Memory B cell (primary cell): ENCODE data around the gene BOC.

Experiments used
- ATAC-seq: fragments of 150-1000 bp; cut with Tn5 transposase; 2 replicates; pipeline ENCODE4 v1.10.0; 2021; ENCODE audit warnings: low read depth, mild to moderate bottlenecking, moderate library complexity
- DNase-seq, 2 donors: peaks; one replicate each; pipeline ENCODE4 v3.0.0; 2022; ENCODE audit warnings: low spot score in 2 of 2
- H3K27ac Mint-ChIP-seq: one replicate; pipeline ENCODE4 v1.8.0; 2022; ENCODE audit warnings: mild to moderate bottlenecking, moderate library complexity, mixed read lengths
- H3K27me3 Mint-ChIP-seq: one replicate; pipeline ENCODE4 v1.8.0; 2022; ENCODE audit warnings: mixed read lengths
- H3K36me3 Mint-ChIP-seq: one replicate; pipeline ENCODE4 v1.8.0; 2022; ENCODE audit warnings: mild to moderate bottlenecking, mixed read lengths
- H3K4me1 Mint-ChIP-seq: one replicate; pipeline ENCODE4 v1.8.0; 2022; ENCODE audit warnings: mixed read lengths
- H3K4me3 Mint-ChIP-seq: one replicate; pipeline ENCODE4 v1.8.0; 2022; ENCODE audit warnings: mild to moderate bottlenecking, moderate library complexity, mixed read lengths
- H3K9me3 Mint-ChIP-seq: one replicate; pipeline ENCODE4 v1.8.0; 2022; ENCODE audit warnings: mixed read lengths

Gene BOC

DNA sequence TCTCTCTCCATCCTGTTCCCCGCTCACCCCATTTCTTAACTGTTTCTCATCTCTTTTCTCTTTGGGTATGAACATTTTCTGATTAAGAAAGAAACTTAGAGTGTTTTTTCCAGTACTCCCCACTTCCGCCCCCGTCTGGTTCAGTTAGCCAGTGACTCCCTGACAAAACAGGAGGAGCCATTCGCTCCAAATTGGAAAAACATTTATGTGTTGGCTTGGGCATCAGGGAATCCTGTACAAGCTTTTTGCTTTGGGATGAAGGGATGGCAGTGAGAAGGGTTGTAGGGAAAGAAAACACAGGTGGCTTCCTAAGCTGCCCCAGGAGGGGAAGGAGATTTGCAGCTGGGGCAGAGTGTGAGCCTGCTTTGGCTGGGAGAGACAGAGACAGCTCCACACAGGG is 47.0 kb downstream of the BOC start:
- H3K27me3 Mint-ChIP-seq = peaks cover 4% of the 10 kb centered on the region
- no peak overlapping the region for H3K4me3 Mint-ChIP-seq
- DNase-seq = no peak
- peaks cover 1% of the 10 kb centered on the region for H3K36me3 Mint-ChIP-seq
- H3K9me3 Mint-ChIP-seq = no peaks in the 10 kb centered on the region
- peaks cover 6% of the 10 kb centered on the region for H3K4me1 Mint-ChIP-seq
- ATAC-seq = no peak
- no peak overlapping the region for H3K27ac Mint-ChIP-seq

DNA sequence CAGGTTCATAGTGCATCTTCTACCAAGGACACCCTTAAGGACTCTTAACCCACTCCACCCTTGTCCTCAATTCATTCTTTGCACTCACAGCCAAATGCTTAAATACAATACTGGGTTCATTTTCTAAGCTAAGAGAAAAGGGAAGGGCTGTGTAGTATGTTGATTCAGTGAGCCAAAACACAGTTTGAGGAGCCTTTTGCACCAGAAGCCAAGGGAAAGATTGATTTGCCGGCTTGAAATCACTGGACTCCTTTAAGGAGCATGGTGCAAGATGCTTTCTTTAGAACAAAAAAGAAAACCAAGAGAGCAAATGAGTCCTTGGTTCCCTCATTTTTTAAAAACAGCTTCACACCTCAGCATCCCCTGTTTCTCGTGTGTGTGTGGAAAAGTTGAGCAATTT is 47.8 kb downstream of the BOC start:
- Mint-ChIP-seq H3K4me1 (peaks cover 4% of the 10 kb centered on the region), H3K9me3 (no peaks in the 10 kb centered on the region), H3K36me3 (peaks cover 1% of the 10 kb centered on the region), H3K27ac (no peak overlapping the region), H3K4me3 (no peak overlapping the region), H3K27me3 (peaks cover 4% of the 10 kb centered on the region)
- ATAC-seq (no peak), DNase-seq (no peak)

DNA sequence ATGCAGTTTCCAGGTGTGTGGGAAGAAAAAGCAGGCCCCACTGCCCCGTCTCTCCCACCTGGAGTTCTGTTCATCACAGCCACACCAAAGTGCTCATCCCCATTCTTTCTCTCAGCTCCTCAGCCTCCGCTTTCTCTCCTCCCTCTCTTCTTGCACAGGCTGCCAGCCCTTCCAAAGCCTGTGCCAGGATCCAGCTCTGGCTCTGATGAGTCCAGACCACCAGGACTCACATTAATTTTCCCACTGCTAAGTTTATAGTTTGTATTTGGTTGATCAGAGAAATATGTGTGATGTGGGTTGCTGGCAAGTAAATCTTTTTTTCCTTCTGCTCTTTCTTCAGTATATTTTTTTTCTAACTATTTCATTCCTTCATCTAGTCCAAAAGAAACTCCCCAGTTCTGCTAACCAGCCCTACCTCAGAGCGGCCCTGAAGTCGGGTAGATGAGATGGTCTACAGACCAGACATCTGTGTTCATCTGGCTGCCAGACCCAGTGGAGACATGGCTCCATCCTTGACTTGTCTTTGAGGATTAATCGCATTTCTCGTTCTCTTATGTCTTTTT is 49.8 kb downstream of the BOC start:
- Mint-ChIP-seq H3K36me3 (peaks cover 1% of the 10 kb centered on the region), H3K9me3 (no peaks in the 10 kb centered on the region), H3K27me3 (peaks cover 4% of the 10 kb centered on the region), H3K4me3 (no peak overlapping the region), H3K4me1 (no peaks in the 10 kb centered on the region), H3K27ac (no peak overlapping the region)
- DNase-seq (no peak), ATAC-seq (no peak)

DNA sequence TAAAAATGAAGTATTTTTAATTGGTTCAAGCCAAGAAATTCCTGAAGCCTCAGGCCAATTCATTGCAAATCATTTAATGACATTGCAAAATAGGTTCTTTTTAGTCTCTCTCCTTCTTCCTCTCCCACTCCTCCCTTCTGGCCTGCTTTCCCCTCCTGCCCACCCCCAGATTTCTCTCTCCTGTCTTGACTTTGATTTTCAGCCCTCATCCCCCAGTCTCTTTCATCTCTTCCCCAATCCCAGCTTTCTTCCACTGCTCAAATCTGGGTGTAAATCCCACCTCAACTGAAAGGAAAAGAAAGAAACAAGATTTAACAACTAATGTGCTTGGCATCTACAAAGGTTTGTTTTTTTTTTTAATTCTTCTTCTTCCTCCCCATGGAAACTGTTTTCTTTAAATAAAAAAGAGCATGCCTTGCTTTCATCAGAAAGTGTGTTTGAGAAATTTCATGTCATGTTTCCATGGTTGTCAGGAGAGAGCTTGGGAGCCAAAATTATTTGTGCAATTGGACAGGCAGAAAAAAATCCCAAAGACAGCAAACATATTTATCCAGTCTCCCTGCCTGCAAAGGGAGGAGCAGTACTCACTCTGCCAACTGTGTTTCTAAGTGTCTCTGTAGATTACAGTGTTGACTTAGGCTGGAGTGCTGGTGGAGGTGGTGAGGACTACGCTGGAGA is 50.4 kb downstream of the BOC start:
- Mint-ChIP-seq H3K4me1 (no peaks in the 10 kb centered on the region), H3K27ac (no peak overlapping the region), H3K27me3 (peaks cover 4% of the 10 kb centered on the region), H3K4me3 (no peak overlapping the region), H3K36me3 (peaks cover 1% of the 10 kb centered on the region), H3K9me3 (no peaks in the 10 kb centered on the region)
- DNase-seq (no peak), ATAC-seq (no peak)

DNA sequence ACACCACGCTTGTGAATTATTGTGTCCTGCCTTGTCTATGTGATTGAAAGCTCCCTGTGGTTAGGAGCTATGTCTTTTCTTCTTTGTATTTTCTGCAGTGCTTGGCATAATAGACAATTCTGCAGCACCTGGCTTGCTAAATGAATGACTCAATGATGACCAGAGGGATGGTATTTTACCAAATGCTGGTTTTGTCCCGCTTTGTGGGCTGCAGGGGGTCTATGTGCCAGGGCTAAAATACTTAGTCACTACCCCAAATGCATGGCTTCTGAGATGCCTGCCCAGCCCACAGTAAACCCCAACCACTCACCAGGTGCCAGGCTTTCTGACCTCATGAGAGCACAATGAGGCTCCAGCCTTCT is 50.9 kb downstream of the BOC start:
- Mint-ChIP-seq H3K4me3 (no peak overlapping the region), H3K36me3 (peaks cover 1% of the 10 kb centered on the region), H3K27ac (no peak overlapping the region), H3K9me3 (no peaks in the 10 kb centered on the region), H3K4me1 (no peaks in the 10 kb centered on the region), H3K27me3 (peaks cover 4% of the 10 kb centered on the region)
- ATAC-seq (no peak), DNase-seq (no peak)

DNA sequence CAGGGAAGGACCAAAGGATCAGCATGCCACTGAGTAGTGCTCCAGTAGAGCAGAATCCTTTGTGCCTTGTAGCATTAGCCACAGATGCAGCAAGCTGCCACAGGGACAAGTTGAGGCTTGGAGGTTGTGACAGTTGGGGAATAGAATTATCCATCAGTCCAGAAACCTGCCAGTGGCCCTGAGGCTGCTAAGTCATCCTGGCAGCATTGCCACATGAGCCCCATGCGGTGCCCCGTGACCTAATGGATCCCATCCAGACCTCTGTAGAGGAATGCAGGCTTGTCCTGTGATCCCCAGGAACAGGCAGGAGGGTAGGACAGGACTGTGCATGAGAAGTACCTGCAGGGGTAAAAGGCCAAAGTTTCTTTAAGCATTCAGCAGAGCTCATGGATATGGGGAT is 51.7 kb downstream of the BOC start:
- DNase-seq = no peak
- Mint-ChIP-seq H3K9me3 (no peaks in the 10 kb centered on the region), H3K27me3 (peaks cover 4% of the 10 kb centered on the region), H3K4me3 (no peak overlapping the region), H3K4me1 (no peaks in the 10 kb centered on the region), H3K27ac (no peak overlapping the region), H3K36me3 (peaks cover 1% of the 10 kb centered on the region)
- no peak for ATAC-seq

DNA sequence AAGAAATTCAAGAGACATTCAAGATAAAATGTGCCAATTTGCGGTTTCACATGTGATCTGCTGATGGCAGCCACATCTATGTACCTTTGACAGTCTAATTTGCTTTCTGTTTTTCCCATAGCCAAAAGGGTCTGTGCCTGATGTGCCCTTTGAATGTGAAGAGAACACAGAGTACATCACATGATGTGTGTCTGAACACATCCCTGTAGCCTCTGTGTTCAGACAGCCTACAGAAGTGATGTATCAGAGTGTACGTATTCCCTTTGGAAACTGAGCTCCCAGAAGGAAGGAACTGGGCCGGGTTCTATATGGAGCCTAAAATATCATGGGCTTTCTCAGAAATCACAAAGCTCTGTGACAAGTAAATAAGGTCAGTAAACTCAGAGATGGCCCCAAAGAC is 52.4 kb downstream of the BOC start:
- no peak overlapping the region for H3K4me3 Mint-ChIP-seq
- H3K4me1 Mint-ChIP-seq = no peaks in the 10 kb centered on the region
- DNase-seq (no peak), ATAC-seq (no peak)
- no peaks in the 10 kb centered on the region for H3K9me3 Mint-ChIP-seq
- peaks cover 4% of the 10 kb centered on the region for H3K27me3 Mint-ChIP-seq
- H3K27ac Mint-ChIP-seq = no peak overlapping the region
- peaks cover 1% of the 10 kb centered on the region for H3K36me3 Mint-ChIP-seq

DNA sequence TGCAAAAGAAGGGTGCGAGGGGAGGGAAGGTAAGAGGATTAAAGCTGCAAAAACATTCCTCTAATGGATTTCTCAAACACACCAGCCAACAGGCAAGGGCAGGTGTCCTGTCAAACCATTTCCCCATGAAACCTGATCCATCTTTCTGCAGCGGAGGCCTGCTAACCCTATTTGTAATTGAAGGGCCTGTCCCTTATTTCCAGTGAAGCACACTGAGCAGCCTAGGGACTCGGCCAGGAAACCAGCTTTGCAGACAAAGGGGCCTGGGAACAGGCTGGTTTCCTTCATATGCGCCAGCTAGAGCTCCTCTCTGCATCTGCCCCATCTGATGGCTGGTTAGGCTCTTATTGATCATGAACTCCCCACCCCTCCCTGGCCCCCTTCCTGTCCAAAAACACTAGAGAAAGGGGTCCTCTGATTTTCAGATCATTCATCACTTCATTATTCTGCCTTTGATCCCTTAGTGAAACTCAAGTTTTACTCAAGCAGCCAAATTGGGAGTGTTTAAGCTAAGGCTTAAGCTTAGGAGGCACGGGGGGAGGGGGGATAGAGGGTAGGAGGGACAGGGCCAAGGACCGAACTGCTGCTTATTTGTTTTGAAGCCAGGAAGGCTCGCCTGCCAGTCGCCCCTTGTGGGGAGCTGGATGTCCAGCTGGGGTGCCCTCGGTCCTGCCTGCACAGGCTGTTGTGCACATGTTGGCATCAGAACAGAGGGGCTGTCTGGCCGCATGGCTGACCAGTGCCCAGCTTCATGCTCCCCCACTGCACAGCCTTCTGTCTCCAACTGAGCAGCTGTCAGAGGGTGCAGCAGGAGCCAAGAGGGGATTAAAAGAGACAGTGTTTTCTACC is 53.1 kb downstream of the BOC start:
- no peak overlapping the region for H3K27ac Mint-ChIP-seq
- no peaks in the 10 kb centered on the region for H3K4me1 Mint-ChIP-seq

DNA sequence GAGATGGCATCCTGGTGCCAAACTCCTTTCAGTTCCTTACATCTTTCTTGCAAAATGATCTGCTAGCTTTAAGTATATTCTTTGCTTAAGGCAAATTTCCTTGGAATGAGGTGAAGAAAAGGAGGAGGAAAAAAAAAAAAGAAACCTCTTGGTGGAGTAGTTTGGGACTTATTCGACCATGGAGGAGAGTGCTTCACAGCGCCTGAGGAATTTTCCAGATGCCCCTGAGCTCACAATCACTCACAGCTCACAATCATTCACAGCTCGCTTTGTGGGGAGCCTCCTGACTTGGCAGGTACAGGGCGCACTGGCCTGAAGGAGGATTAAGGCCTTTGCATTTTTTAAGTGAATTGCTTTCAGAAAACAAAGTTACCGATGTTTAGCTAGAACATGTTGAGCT is 53.9 kb downstream of the BOC start:
- H3K9me3 Mint-ChIP-seq = no peaks in the 10 kb centered on the region
- H3K27me3 Mint-ChIP-seq = peaks cover 4% of the 10 kb centered on the region
- ATAC-seq = no peak
- H3K27ac Mint-ChIP-seq = no peak overlapping the region
- H3K4me3 Mint-ChIP-seq = no peak overlapping the region
- no peaks in the 10 kb centered on the region for H3K4me1 Mint-ChIP-seq
- DNase-seq = no peak
- peaks cover 1% of the 10 kb centered on the region for H3K36me3 Mint-ChIP-seq

More for the DNA sequence above, 53.1 kb downstream of the BOC start:
- H3K9me3 Mint-ChIP-seq = no peaks in the 10 kb centered on the region
- peaks cover 1% of the 10 kb centered on the region for H3K36me3 Mint-ChIP-seq
- H3K4me3 Mint-ChIP-seq = no peak overlapping the region
- ATAC-seq (no peak), DNase-seq (no peak)
- peaks cover 4% of the 10 kb centered on the region for H3K27me3 Mint-ChIP-seq

DNA sequence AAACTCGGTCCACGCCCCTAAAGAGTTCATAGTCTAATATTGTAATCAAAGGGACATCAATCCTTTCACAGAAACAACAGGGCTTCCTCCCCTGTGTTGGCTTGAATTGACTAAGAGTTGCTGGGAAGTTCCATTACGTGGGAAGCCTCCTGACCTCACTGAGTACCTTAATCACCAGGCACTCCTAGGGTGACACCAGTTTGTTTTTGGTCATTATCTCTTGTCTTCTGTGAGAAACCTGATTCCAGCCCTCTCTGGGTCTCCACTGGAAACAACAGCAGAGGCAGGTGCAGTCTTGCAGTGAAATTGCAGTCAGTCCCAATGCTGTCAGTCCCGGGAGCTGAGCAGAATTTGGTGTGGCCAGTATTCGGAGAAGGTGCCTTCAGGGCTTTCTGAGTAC is 55.4 kb downstream of the BOC start:
- H3K9me3 Mint-ChIP-seq = no peaks in the 10 kb centered on the region
- DNase-seq (no peak), ATAC-seq (no peak)
- no peak overlapping the region for H3K4me3 Mint-ChIP-seq
- no peaks in the 10 kb centered on the region for H3K36me3 Mint-ChIP-seq
- H3K27me3 Mint-ChIP-seq = peaks cover under 1% of the 10 kb centered on the region
- H3K4me1 Mint-ChIP-seq = no peaks in the 10 kb centered on the region
- no peak overlapping the region for H3K27ac Mint-ChIP-seq

DNA sequence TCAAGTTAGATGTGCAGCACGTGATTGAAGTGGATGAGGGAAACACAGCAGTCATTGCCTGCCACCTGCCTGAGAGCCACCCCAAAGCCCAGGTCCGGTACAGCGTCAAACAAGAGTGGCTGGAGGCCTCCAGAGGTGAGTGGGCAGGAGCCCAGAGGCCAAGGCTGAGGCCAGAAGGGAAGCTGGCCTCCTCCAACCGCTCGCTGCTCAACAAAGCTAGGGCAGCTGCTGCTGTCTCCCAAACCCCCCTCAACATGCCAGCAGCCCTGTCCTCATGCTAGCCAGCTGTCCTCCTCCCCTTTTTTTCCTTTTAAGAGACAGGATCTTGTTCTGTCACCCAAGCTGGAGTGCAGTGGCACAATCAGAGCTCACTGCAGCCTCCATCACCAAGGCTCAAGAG is 57.0 kb downstream of the BOC start:
- no peak overlapping the region for H3K4me3 Mint-ChIP-seq
- no peaks in the 10 kb centered on the region for H3K9me3 Mint-ChIP-seq
- no peaks in the 10 kb centered on the region for H3K36me3 Mint-ChIP-seq
- no peak for DNase-seq
- no peak overlapping the region for H3K27ac Mint-ChIP-seq
- H3K27me3 Mint-ChIP-seq = no peaks in the 10 kb centered on the region
- no peaks in the 10 kb centered on the region for H3K4me1 Mint-ChIP-seq
- ATAC-seq = no peak

DNA sequence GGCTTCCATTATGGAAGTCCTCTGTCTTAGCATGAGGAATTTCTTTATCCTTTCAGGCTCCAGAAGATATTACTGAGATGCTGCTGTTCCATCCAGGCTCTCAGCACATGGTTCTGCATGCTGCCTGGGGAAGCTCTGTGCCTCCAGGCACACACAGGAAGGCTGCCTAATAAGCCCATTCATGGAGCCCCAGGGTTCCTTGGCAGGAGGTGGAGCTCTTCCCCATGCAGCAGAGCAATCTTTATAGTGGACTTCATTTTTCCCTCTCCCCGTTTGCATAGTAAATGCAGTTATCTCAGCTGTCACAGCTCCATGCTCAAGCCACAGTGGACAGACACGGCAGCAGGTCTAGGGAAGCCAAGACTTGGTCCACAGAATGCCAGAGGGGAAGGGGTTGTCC is 57.6 kb downstream of the BOC start:
- no peak overlapping the region for H3K4me3 Mint-ChIP-seq
- DNase-seq (no peak), ATAC-seq (no peak)
- H3K4me1 Mint-ChIP-seq = no peaks in the 10 kb centered on the region
- no peaks in the 10 kb centered on the region for H3K36me3 Mint-ChIP-seq
- no peak overlapping the region for H3K27ac Mint-ChIP-seq
- H3K9me3 Mint-ChIP-seq = no peaks in the 10 kb centered on the region
- no peaks in the 10 kb centered on the region for H3K27me3 Mint-ChIP-seq

DNA sequence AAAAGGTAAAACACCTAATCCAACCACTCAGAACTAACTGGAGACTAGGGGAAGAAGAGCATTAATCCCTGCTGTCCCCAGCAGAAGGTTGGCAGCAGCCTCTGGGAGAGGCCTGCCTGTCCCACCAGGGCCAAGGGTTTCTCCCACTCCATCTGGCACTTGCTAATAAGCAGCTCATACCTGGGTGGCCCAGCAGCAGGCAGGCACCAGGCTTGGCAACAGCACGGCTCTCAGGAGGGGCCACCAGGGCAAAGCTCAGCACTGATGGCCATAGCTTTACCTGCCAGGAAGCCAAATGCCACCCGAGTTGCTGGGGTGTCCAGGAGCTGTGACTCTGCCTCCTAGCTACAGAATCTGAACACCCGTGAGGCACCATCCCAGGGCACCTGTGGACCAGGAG is 58.3 kb downstream of the BOC start:
- H3K4me1 Mint-ChIP-seq = no peaks in the 10 kb centered on the region
- no peaks in the 10 kb centered on the region for H3K9me3 Mint-ChIP-seq
- DNase-seq (no peak), ATAC-seq (no peak)
- H3K27me3 Mint-ChIP-seq = no peaks in the 10 kb centered on the region
- no peak overlapping the region for H3K4me3 Mint-ChIP-seq
- no peaks in the 10 kb centered on the region for H3K36me3 Mint-ChIP-seq
- H3K27ac Mint-ChIP-seq = no peak overlapping the region

DNA sequence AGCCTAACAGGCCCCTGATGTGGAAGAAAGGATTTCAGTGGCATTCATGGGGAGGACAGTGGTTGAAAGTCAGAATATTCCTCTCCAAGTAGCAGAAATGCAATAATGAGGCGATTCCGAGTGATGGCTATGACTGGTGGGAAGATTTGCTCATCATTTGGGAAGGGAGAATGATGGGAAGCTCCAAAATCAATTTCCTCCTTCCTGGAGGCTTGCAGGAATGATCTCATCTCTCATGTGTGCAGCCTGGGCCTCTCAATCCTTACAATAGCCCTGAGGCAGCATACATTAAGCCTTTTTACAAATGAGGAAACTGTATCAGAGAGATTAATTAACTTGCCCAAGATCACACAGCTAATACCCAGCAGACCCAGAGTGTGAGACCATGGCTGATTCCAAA is 58.7 kb downstream of the BOC start:
- H3K27me3 Mint-ChIP-seq = no peaks in the 10 kb centered on the region
- ATAC-seq = no peak
- no peak overlapping the region for H3K27ac Mint-ChIP-seq
- H3K4me1 Mint-ChIP-seq = no peaks in the 10 kb centered on the region
- DNase-seq = no peak
- no peaks in the 10 kb centered on the region for H3K9me3 Mint-ChIP-seq
- H3K4me3 Mint-ChIP-seq = no peak overlapping the region
- no peaks in the 10 kb centered on the region for H3K36me3 Mint-ChIP-seq
